Activated CD4-positive, alpha-beta T cell treated with anti-CD3 and anti-CD28 coated beads, Interleukin-2, amount 10 ng/mL, durations not matched to agents 24 days and 14 days (primary cell): ENCODE data around the gene MEGF10. TPM values are rescaled to one million over a fixed set of nuclear protein-coding genes. Genes with fewer than 3 reads are reported as not detected.

Experiments used
- DNase-seq: peaks from one replicate; pipeline ENCODE4 v3.0.0; 2022
- H3K27ac Mint-ChIP-seq: one replicate; pipeline ENCODE4 v1.8.0; 2022; ENCODE audit warnings: mild to moderate bottlenecking, mixed read lengths
- H3K27me3 Mint-ChIP-seq: one replicate; pipeline ENCODE4 v1.8.0; 2022; ENCODE audit warnings: mixed read lengths
- H3K36me3 Mint-ChIP-seq: one replicate; pipeline ENCODE4 v1.8.0; 2022; ENCODE audit warnings: low read depth, mild to moderate bottlenecking, mixed read lengths
- H3K4me1 Mint-ChIP-seq: one replicate; pipeline ENCODE4 v1.8.0; 2021; ENCODE audit warnings: mixed read lengths
- H3K4me3 Mint-ChIP-seq: one replicate; pipeline ENCODE4 v1.8.0; 2022; ENCODE audit warnings: mild to moderate bottlenecking, moderate library complexity, mixed read lengths
- H3K9me3 Mint-ChIP-seq: one replicate; pipeline ENCODE4 v1.8.0; 2021; ENCODE audit warnings: mixed read lengths
- intact Hi-C: fragments of 100-400 bp; cut with micrococcal nuclease; formaldehyde crosslinking; loops from one replicate; pipeline ENCODE4 v1.15.1; 2023
- total RNA-seq: library from RNA; stranded (reverse); gene quantifications from 2 replicates; pipeline ENCODE4 v1.2.3, GENCODE V29; 2022

MEGF10 gene
- total RNA-seq, 1 donor from 2014 or later, result not detected

DNA sequence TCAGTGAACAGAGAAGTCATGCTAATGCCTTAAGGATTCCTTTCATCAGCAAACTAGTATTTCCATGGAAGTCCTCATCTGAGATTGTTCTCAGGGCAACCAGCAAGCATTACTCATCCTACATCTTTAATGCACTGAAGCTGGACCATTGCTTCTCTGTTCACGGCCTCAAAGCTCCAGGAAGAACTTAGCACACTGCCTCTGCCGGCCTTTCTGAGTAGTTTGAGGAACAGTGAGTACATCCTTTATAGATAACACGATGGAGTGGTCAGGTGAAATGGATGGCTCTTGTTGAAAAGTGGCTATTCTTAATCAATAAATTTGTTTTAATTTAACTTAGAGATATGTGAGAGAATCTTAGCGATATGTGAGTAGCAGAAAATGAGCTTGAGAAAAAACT, 35.8 kb downstream of the MEGF10 start:
- Mint-ChIP-seq H3K9me3 (no peaks in the 10 kb centered on the region), H3K36me3 (no peaks in the 10 kb centered on the region), H3K27me3 (peaks cover 20% of the 10 kb centered on the region), H3K27ac (no peak overlapping the region), H3K4me3 (no peak overlapping the region), H3K4me1 (no peaks in the 10 kb centered on the region)
- intact Hi-C loops, result no loop called here
- no peak for DNase-seq

GRCh38 chr5:127326976-127327755, 36.6 kb downstream of the MEGF10 start:
- Mint-ChIP-seq H3K36me3 (no peaks in the 10 kb centered on the region), H3K4me1 (no peaks in the 10 kb centered on the region), H3K27ac (no peak overlapping the region), H3K9me3 (no peaks in the 10 kb centered on the region), H3K4me3 (no peak overlapping the region), H3K27me3 (peaks cover 22% of the 10 kb centered on the region)
- intact Hi-C loops, result no loop called here
- DNase-seq, result no peak

DNA sequence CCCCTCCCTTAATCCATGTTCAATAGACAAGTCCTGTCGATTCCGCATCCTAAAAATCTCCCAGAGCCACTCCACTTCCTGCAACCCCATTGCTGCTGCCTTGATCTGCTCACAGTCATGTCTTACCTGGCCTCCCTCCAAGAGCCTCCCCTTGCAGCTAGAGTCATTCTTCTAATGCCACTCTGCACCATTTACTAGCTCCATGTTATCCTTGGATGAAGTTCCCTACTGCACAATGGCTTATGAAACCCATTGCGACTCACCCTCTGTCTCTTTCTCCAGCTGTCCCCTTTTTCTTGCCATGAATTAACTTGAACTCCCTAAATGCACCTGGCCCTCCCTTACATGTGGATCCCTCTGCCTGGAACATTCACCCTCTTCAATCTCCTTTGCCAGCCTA, 39.5 kb downstream of the MEGF10 start:
- no peak overlapping the region for H3K27ac Mint-ChIP-seq
- DNase-seq, result no peak
- H3K9me3 Mint-ChIP-seq, result no peaks in the 10 kb centered on the region
- H3K36me3 Mint-ChIP-seq, result no peaks in the 10 kb centered on the region
- H3K4me1 Mint-ChIP-seq, result no peaks in the 10 kb centered on the region
- no peak overlapping the region for H3K4me3 Mint-ChIP-seq
- H3K27me3 Mint-ChIP-seq, result peaks cover 26% of the 10 kb centered on the region
- intact Hi-C loops, result no loop called here

DNA sequence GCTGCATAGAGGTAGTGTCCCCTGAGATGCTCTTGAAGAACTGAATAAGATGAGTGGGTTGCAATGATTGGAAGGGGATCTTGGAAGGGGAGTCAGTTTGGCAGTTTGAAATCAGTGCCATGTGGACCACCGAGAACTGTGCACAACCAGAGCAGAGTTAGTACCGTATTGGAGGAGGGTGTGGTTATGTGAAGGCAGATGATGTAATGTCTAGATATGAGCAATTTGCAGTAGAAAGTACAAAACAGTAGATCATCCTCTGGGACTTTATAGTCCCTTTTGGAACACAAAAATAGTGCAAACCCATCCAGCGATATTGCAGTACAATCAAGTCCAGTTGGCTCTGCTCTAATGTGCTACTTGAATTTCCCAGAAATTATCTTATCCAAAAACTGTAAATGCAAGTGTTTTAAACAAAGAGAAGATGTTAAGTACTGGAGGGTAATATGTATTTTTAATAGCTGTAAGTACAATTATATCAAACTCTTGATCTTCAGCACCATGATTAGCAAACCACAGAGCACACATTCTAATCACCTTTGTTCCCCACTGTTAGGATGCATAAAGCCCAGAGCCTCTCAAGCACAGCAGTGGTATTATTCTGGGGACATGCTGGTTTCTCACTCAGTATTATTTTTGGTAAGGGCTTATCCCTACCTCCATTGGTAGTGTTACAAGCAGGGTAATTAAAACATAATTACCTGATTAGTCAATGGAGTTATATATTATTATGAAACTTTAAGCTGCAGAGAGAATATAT, 41.5 kb downstream of the MEGF10 start:
- Mint-ChIP-seq H3K27me3 (peaks cover 29% of the 10 kb centered on the region), H3K9me3 (no peaks in the 10 kb centered on the region), H3K27ac (no peak overlapping the region), H3K4me3 (no peak overlapping the region), H3K4me1 (no peaks in the 10 kb centered on the region), H3K36me3 (no peaks in the 10 kb centered on the region)
- DNase-seq, result no peak
- intact Hi-C loops, result no loop called here

GRCh38 chr5:127333483-127333882, 42.9 kb downstream of the MEGF10 start:
- DNase-seq, result no peak
- Mint-ChIP-seq H3K36me3 (no peaks in the 10 kb centered on the region), H3K4me1 (no peaks in the 10 kb centered on the region), H3K4me3 (no peak overlapping the region), H3K27me3 (peaks cover 31% of the 10 kb centered on the region), H3K27ac (no peak overlapping the region), H3K9me3 (no peaks in the 10 kb centered on the region)
- intact Hi-C loops, result no loop called here

GRCh38 chr5:127335381-127335780, 44.8 kb downstream of the MEGF10 start:
- H3K4me1 Mint-ChIP-seq, result no peaks in the 10 kb centered on the region
- H3K27ac Mint-ChIP-seq, result no peak overlapping the region
- H3K9me3 Mint-ChIP-seq, result no peaks in the 10 kb centered on the region
- no peaks in the 10 kb centered on the region for H3K36me3 Mint-ChIP-seq
- intact Hi-C loops, result no loop called here
- DNase-seq, result no peak
- H3K27me3 Mint-ChIP-seq, result peaks cover 33% of the 10 kb centered on the region
- H3K4me3 Mint-ChIP-seq, result no peak overlapping the region

GRCh38 chr5:127337876-127338275, 47.3 kb downstream of the MEGF10 start:
- Mint-ChIP-seq H3K9me3 (no peaks in the 10 kb centered on the region), H3K27ac (no peak overlapping the region), H3K4me1 (no peaks in the 10 kb centered on the region), H3K36me3 (no peaks in the 10 kb centered on the region), H3K4me3 (no peak overlapping the region), H3K27me3 (peaks cover 25% of the 10 kb centered on the region)
- intact Hi-C loops, result no loop called here
- DNase-seq, result no peak

- Mint-ChIP-seq H3K9me3 (no peaks in the 10 kb centered on the region), H3K27me3 (peaks cover 23% of the 10 kb centered on the region), H3K4me3 (no peak overlapping the region), H3K36me3 (no peaks in the 10 kb centered on the region), H3K4me1 (no peaks in the 10 kb centered on the region), H3K27ac (no peak overlapping the region)
- DNase-seq, result no peak
- intact Hi-C loops, result no loop called here
Observed at GRCh38 chr5:127338501-127338900, 47.9 kb downstream of the MEGF10 start.

DNA sequence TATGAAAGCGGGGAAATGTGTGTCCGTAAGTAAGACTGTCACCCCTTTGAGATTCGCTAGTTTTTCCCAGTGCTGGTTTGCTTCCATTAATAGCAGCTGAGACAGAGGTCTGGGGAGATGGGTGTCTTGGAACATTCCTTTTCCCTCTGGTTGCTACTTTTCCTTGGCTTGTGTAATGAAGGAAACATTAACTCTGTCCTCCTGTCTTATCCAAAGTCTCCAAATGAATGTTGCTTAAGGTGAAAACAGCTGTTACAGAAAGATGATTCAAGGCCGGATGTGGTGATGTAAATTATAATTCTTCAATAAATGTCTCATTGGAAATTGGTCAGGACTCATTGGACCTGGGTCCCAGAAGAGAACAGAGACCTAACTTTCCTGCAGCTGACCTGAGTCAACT, 50.0 kb downstream of the MEGF10 start:
- no peaks in the 10 kb centered on the region for H3K36me3 Mint-ChIP-seq
- no peaks in the 10 kb centered on the region for H3K9me3 Mint-ChIP-seq
- H3K27ac Mint-ChIP-seq, result no peak overlapping the region
- intact Hi-C loops, result no loop called here
- H3K4me3 Mint-ChIP-seq, result no peak overlapping the region
- no peaks in the 10 kb centered on the region for H3K4me1 Mint-ChIP-seq
- no peak for DNase-seq
- H3K27me3 Mint-ChIP-seq, result peaks cover 15% of the 10 kb centered on the region

DNA sequence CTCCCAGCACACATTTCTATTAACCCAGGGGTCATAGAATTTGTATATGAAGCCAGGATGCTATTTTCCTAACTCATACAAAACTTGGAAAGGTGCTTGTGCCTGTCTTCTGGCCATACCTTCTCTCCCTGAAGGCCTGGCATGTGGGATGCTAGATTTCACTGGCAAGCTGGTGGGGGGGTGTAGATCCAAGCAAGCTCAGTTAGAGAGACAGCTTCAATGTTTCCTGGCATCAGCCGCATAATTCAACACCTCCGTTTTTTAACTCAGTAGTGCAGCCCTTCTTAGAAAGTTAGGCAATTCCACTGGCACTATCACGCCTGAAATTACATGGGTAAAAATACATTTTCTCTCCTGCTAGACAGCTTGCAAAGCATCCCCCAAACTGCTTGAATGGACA, 51.8 kb downstream of the MEGF10 start:
- no peaks in the 10 kb centered on the region for H3K9me3 Mint-ChIP-seq
- H3K4me1 Mint-ChIP-seq, result no peaks in the 10 kb centered on the region
- H3K27me3 Mint-ChIP-seq, result peaks cover 19% of the 10 kb centered on the region
- no peak for DNase-seq
- H3K27ac Mint-ChIP-seq, result no peak overlapping the region
- no peak overlapping the region for H3K4me3 Mint-ChIP-seq
- no peaks in the 10 kb centered on the region for H3K36me3 Mint-ChIP-seq
- intact Hi-C loops, result no loop called here

GRCh38 chr5:127343313-127343712, 52.7 kb downstream of the MEGF10 start:
- intact Hi-C loops, result no loop called here
- no peak for DNase-seq
- Mint-ChIP-seq H3K9me3 (no peaks in the 10 kb centered on the region), H3K4me1 (no peaks in the 10 kb centered on the region), H3K36me3 (no peaks in the 10 kb centered on the region), H3K4me3 (no peak overlapping the region), H3K27ac (no peak overlapping the region), H3K27me3 (peaks cover 17% of the 10 kb centered on the region)

- H3K27ac Mint-ChIP-seq, result no peak overlapping the region
- H3K4me3 Mint-ChIP-seq, result no peak overlapping the region
- intact Hi-C loops, result no loop called here
Observed at GRCh38 chr5:127343866-127344265, 53.3 kb downstream of the MEGF10 start.

GRCh38 chr5:127344931-127345330, 54.3 kb downstream of the MEGF10 start:
- H3K36me3 Mint-ChIP-seq, result no peaks in the 10 kb centered on the region
- H3K27ac Mint-ChIP-seq, result no peak overlapping the region
- no peak overlapping the region for H3K4me3 Mint-ChIP-seq
- H3K27me3 Mint-ChIP-seq, result peaks cover 12% of the 10 kb centered on the region
- no peaks in the 10 kb centered on the region for H3K4me1 Mint-ChIP-seq
- DNase-seq, result no peak
- H3K9me3 Mint-ChIP-seq, result no peaks in the 10 kb centered on the region
- intact Hi-C loops, result no loop called here

More at GRCh38 chr5:127343866-127344265, 53.3 kb downstream of the MEGF10 start:
- H3K36me3 Mint-ChIP-seq, result no peaks in the 10 kb centered on the region
- H3K9me3 Mint-ChIP-seq, result no peaks in the 10 kb centered on the region
- no peaks in the 10 kb centered on the region for H3K4me1 Mint-ChIP-seq
- peaks cover 15% of the 10 kb centered on the region for H3K27me3 Mint-ChIP-seq
- DNase-seq, result no peak

DNA sequence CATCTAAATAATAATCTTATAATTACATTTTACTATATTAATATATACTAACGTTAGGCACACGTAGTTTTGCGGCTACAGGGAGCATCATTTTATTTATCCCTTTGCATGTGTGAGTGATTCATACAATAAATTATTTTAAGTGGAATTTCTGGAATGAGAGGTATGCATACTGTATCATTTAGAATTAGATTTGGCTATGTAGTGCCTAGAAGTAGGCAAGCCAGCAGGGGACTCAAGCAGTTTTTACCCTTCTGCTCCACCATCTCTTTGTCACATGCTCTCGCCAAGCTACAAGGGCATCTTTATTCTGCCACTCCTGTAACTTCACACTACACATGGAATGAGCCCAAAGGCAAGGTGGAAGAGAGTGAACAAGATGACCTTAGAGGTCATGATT, 60.8 kb downstream of the MEGF10 start:
- Mint-ChIP-seq H3K9me3 (no peaks in the 10 kb centered on the region), H3K36me3 (no peaks in the 10 kb centered on the region), H3K27me3 (peaks cover 5% of the 10 kb centered on the region), H3K4me3 (no peak overlapping the region), H3K27ac (no peak overlapping the region), H3K4me1 (no peaks in the 10 kb centered on the region)
- no peak for DNase-seq
- intact Hi-C loops, result no loop called here
